Astrocyte of the spinal cord (primary cell): ENCODE measurements around the gene MAP3K1.
A peak's percentile ranks its signal among the peaks of the same experiment; 100 is the strongest.
"Not testable (repeated sequence)": the region's sequence is repeated elsewhere in the genome, so short reads cannot be mapped to it uniquely, and the experiment has no call there.

Experiments used
- DNase-seq: peaks from one replicate; pipeline ENCODE4 v3.0.0; 2011; ENCODE audit warnings: low read depth, low spot score
- H3K4me3 ChIP-seq: 2 replicates; pipeline ENCODE4 v1.5.1; 2011; ENCODE audit warnings: low read depth, mild to moderate bottlenecking, low read length, moderate library complexity
- in situ Hi-C: cut with HindIII; loops from 2 replicates; pipeline ENCODE4 v1.10.0; 2017; ENCODE audit warnings: low sequenced_read_pairs
- TF ChIP-seq, protein P1 (sequence below): IDR thresholded peaks from 2 replicates; pipeline ENCODE4 v1.5.1; 2012; ENCODE audit warnings: low read depth, mild to moderate bottlenecking, low read length, inconsistent platforms

The MAP3K1 gene

DNA sequence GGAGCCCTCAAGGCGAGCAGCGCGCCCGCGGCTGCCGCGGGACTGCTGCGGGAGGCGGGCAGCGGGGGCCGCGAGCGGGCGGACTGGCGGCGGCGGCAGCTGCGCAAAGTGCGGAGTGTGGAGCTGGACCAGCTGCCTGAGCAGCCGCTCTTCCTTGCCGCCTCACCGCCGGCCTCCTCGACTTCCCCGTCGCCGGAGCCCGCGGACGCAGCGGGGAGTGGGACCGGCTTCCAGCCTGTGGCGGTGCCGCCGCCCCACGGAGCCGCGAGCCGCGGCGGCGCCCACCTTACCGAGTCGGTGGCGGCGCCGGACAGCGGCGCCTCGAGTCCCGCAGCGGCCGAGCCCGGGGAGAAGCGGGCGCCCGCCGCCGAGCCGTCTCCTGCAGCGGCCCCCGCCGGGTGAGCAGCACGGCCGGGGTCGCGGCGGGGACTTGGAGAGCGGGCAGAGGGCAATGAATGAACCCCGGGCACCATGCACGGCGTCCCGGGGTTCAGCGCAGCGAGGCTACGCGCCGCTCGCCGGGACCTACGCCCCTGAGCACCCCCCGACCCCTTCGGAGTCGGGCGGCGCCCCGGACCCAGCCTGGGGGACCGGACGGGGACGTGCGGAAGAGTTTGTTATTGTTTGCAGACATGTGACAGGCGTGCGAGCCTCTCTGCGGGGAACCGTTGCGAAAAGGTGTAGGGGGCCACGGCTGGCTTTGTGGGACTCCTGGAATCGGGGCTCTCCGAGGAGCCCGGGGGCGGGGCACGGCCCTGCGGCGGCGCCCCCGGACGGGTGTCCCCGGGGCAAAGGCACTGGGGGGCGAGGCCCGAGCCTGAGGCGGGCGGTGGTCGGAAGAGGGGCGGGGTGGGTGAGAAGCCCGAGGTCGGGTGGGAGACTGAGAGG lies 553 bp downstream of the MAP3K1 start:
- no peak for DNase-seq
- TF ChIP-seq, protein P1, sequence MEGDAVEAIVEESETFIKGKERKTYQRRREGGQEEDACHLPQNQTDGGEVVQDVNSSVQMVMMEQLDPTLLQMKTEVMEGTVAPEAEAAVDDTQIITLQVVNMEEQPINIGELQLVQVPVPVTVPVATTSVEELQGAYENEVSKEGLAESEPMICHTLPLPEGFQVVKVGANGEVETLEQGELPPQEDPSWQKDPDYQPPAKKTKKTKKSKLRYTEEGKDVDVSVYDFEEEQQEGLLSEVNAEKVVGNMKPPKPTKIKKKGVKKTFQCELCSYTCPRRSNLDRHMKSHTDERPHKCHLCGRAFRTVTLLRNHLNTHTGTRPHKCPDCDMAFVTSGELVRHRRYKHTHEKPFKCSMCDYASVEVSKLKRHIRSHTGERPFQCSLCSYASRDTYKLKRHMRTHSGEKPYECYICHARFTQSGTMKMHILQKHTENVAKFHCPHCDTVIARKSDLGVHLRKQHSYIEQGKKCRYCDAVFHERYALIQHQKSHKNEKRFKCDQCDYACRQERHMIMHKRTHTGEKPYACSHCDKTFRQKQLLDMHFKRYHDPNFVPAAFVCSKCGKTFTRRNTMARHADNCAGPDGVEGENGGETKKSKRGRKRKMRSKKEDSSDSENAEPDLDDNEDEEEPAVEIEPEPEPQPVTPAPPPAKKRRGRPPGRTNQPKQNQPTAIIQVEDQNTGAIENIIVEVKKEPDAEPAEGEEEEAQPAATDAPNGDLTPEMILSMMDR = no peak
- in situ Hi-C loops = no loop called here
- peak overlapping the region; percentile 58 for H3K4me3 ChIP-seq

DNA sequence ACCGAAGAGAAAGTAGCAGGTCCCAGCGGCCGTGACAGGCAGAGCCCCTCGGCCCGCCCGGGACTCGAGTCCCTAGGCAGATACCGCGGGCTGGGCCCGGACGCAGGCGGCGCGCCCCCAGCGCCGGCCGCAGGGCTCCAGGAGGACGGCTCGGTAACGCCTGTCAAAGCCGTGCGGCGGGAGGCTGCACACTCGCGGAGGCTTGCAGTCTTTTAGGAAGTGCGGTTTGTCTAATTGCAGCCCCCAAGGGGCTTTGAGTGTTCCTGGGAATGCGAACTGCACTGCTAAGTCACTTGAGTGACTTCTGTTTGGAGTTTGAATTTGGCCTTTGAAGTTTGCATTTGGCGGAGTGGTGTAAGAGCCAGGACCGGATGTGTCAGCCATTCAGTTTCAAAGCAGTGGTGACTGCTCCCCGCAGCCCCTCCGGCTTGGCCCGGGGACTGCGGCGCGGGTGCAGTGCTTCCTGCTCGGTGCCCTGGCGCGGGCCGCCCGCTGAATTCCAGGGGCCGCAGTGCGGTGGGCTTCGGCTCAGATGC lies 1.3 kb downstream of the MAP3K1 start:
- TF ChIP-seq, protein P1 = no peak
- DNase-seq = peak; percentile 65
- in situ Hi-C loops = no loop called here
- peak overlapping the region; percentile 58 for H3K4me3 ChIP-seq

DNA sequence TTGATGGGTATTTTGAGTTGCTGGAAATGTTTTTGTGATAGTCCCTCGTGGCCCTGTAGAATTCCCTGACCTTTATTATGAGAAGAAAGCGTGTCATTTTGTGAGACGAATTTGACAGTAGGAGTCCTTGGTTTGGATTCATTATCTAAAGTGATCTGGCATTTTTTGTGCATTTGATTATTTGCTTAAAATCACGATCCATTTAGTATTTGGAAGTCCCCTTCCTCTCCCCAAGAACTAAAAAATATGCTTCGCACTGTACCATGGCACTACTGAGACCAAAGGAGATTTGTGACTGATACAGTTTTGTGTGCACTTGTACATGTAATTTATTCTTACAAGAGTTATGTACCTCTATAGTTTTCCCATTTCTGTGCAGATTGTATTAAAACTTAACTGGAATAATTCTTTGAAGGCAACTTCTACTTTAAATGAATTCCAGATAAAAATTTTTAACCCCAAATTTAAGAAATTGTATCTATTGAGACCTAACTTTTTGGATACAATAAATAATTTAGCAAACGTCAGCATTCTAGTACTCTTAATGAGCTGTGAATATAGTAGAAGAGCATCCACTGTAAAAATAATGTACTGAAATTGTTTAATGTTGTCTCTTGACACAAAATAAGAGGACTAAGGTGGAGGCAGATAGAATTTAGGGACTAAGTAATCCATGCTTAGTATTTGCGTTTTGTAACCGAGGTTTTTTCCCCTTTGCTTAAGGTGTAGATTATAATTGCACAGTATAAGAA lies 2.1 kb downstream of the MAP3K1 start:
- in situ Hi-C loops = no loop called here
- no peak for DNase-seq
- H3K4me3 ChIP-seq = peak overlapping the region; percentile 58
- TF ChIP-seq, protein P1 = no peak

DNA sequence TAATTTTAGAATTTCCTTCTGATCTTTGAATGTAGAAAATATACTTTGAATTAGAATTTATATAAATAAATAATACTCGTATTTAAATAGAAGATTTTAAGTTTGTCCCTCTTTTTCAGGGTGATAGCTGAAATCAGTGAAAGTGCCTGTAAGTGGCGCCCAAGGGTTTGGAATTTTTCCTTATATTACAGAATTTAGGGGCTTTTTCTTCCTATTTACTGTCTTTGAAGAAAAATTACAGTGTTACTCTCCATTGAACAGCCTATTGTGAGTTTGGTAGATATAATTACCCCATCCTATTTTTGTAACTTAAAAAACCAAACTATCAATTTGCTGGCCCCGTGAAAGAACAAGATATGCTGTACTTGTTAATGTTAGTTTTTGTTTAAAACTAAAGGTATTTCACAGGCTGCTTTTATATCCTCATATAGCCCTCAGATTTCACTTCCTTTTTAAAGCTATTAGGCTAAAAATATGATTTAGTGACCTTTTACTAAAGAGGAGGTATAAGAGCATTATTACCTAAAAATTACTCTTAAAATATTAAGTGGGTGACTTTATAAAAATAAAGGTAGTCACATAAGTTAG lies 3.2 kb downstream of the MAP3K1 start:
- H3K4me3 ChIP-seq = no peak overlapping the region
- peak; percentile 49 for DNase-seq
- TF ChIP-seq, protein P1 = peak; percentile 40
- in situ Hi-C loops = no loop called here

DNA sequence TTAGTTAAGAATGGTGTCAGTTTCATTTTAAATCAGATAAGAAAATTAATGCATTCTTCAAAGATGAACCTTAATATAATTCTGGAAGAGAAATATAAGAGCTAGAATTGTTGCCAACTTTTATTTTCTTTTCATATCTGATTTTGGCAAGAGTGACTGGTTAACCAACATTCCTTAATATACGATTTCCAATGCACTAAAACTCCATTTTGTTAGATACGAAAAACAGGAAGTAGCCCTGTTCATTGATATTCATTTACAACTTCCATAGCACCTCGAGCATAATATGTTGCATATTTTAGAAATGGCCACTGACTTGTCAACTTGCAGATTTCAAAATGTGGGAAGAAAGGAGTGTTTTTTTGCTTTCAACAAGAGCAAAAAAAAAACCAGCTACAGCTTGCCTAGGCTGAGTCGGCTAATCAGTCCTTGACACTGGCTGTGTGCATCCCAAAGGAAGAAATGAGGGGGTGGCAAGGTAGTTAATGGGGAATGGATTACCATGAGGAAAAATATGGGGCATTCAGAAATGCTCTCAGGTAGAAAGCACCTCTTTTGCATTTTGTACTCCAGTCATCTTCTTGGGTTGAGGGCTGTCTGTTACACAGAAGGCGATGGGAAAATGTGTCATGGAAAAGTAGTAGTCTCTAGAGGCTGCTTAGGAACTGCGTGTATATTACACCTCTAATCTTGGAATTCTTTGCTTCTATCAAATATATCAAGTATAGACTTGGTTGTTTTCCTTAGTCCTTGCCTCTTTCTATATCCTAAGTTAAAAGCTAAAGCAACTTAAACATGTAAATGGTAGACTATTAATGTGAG lies 3.9 kb downstream of the MAP3K1 start:
- in situ Hi-C loops = no loop called here
- TF ChIP-seq, protein P1 = no peak
- no peak for DNase-seq
- no peak overlapping the region for H3K4me3 ChIP-seq

DNA sequence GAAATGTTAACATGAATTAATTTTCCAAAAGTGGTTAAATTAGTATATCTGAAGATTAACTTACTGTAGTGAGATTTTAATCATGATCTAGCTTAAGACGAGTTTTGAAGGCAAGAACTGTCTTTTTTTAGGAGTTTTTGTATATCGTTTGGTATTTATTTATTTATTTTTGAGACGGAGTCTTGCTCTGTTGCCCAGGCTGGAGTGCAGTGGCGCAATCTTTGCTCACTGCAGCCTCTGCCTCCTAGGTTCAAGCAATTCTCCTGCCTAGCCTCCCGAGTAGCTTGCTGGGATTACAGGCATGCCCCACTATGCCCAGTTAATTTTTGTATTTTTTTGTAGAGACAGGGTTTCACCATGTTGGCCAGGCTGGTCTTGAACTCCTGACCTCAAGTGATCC lies 6.5 kb downstream of the MAP3K1 start:
- H3K4me3 ChIP-seq, DNase-seq, in situ Hi-C loops: not testable (repeated sequence)
